Measurements from ENCODE around the gene RNF150.

- no peak for TF ChIP-seq CTCF (IDR thresholded peaks at IDR 0.05)
- no peak for TF ChIP-seq POLR2A (IDR thresholded peaks at IDR 0.05)
- TF ChIP-seq EP300 (IDR thresholded peaks at IDR 0.05), result peak in 1 of 2 donors; percentile 22
Measured at GRCh38 chr4:141037446-141037845, 95.8 kb downstream of the RNF150 start.

Data from tibial nerve (tissue), 4 donors.